Activated gamma-delta T cell treated with anti-CD3 and anti-CD28 coated beads, Interleukin-2, amount 50 U/mL, for 16 hours (primary cell): Measurements from ENCODE around the gene NACC2.

Source experiments
- DNase-seq: peaks from one replicate; pipeline ENCODE4 v3.0.0-alpha.2; 2020; ENCODE audit warnings: low read depth

NACC2 gene

DNA sequence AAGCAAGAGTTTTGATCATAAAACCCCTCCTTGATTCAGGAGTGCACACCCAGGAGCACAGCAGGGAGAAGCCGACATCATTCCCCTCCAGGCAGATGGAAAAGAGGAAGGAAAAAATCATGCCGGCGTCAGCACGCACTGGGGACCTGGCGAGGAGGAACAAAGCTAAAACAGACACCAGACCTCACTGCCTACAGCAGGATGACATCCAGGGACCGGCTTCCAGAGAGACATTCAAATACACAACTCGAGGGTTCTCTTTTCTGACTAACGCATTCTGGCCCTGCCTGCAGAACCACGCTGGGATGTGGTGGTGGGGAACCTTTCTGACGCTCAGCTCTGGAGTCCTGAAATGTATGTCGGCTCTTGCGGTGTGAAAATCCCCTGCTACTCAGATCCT, 136.6 kb downstream of the NACC2 start:
- no peak for DNase-seq

DNA sequence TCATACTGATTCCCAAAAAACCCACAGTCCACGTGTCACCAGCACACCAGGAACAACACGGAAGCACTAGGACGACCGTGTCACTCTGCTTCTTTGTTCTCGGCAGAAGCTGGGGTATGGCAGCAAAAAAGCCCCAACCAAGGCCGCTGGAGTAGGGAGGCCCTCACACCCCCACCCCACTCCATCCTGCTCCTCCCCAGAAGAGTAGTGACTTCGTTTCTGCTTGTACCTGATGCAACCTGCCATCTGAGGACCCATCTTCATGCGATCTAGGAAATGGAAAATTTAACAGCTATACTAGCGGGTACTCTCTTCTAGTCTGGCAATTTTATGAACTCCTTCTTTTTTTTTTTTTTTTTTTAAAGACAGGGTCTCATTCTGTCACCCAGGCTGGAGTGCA, 137.7 kb downstream of the NACC2 start:
- no peak for DNase-seq

DNA sequence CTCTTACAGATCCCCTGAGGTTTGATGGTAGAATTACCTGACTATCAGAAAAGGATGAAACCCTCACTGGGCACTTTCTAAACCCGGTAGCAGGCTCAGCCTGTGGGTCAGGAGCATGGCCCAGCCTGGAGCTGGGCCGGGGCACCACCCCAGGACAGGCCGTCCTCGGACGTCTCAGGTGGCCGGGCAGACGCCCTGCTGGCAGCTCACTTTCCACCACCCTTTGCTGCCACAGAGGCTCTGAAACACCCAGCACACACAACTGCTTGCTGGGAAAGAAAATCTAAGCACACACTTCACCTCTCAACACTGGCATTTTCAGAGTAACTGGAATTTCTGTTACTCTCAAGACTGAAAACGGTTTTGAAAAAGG, 138.3 kb downstream of the NACC2 start:
- DNase-seq: no peak
